Smooth muscle cell (in vitro differentiated cells): ENCODE measurements around the gene NGF. TPM values are rescaled to one million over a fixed set of nuclear protein-coding genes. Genes with fewer than 3 reads are reported as not detected.

Experiments
- DNase-seq: peaks from one replicate; lab custom pipeline; 2025; ENCODE audit not compliant: unreplicated experiment; lab: John Stamatoyannopoulos, UW
- H2AFZ ChIP-seq: fragments of 200-600 bp; sonication (generic); 2 replicates; pipeline ENCODE4 v1.6.0; 2016; ENCODE audit warnings: antibody characterized with exemption, low read depth, mild to moderate bottlenecking
- H3F3A ChIP-seq: fragments of 200-600 bp; sonication (generic); 2 replicates; pipeline ENCODE4 v1.6.0; 2017; ENCODE audit warnings: antibody characterized with exemption, low read depth
- H3K27ac ChIP-seq: fragments of 200-600 bp; sonication (generic); 2 replicates; pipeline ENCODE4 v1.5.1; 2016; ENCODE audit warnings: low read depth, mild to moderate bottlenecking
- H3K27me3 ChIP-seq: fragments of 200-600 bp; sonication (generic); 2 replicates; pipeline ENCODE4 v1.6.1; 2016; ENCODE audit warnings: low read depth, mild to moderate bottlenecking
- H3K36me3 ChIP-seq: fragments of 200-600 bp; sonication (generic); 2 replicates; pipeline ENCODE4 v1.5.1; 2016; ENCODE audit warnings: low read depth
- H3K4me1 ChIP-seq: fragments of 200-600 bp; sonication (generic); 2 replicates; pipeline ENCODE4 v1.5.1; 2016; ENCODE audit warnings: low read depth
- H3K4me2 ChIP-seq: fragments of 200-600 bp; sonication (generic); 2 replicates; pipeline ENCODE4 v1.6.0; 2016; ENCODE audit warnings: mild to moderate bottlenecking
- H3K4me3 ChIP-seq: fragments of 200-600 bp; sonication (generic); 2 replicates; pipeline ENCODE4 v1.5.1; 2016; ENCODE audit warnings: mild to moderate bottlenecking
- H3K79me2 ChIP-seq: fragments of 200-600 bp; sonication (generic); 2 replicates; pipeline ENCODE4 v1.6.0; 2016; ENCODE audit warnings: low read depth, mild to moderate bottlenecking
- H3K9ac ChIP-seq: fragments of 200-600 bp; sonication (generic); 2 replicates; pipeline ENCODE4 v1.6.0; 2016; ENCODE audit warnings: low read depth
- H3K9me3 ChIP-seq: fragments of 200-600 bp; sonication (generic); replicated peaks from 2 replicates; pipeline ENCODE4 v1.5.1; 2016; ENCODE audit warnings: low read depth
- H4K20me1 ChIP-seq: fragments of 200-600 bp; sonication (generic); 2 replicates; pipeline ENCODE4 v1.6.0; 2016; ENCODE audit warnings: low read depth
- CTCF ChIP-seq: fragments of 200-600 bp; sonication (generic); IDR thresholded peaks from 2 replicates; pipeline ENCODE4 v1.5.1; 2017; ENCODE audit warnings: borderline replicate concordance, mild to moderate bottlenecking, antibody characterized with exemption; ENCODE audit not compliant: insufficient read depth, poor library complexity, severe bottlenecking
- WGBS: methylation state at CpG from one replicate; pipeline ENCODE4 v1.1.7; 2016; ENCODE audit warnings: low lambda C conversion rate; 5-methylcytosine and 5-hydroxymethylcytosine counted together
- polyA plus RNA-seq: library from polyadenylated mRNA; unstranded; fragments of >200 nt; fragmentation: Nextera tagmentation; extraction: Ambion mirVana; gene quantifications from 2 replicates; pipeline ENCODE4 v1.2.1, GENCODE V29; 2016
- total RNA-seq: library from RNA; depleted of rRNA; stranded (reverse); fragments of >200 nt; gene quantifications from 2 replicates; pipeline ENCODE4 v1.2.3, GENCODE V29; 2014

Gene NGF
- total and polyA plus RNA-seq, 2 experiments from 2014 or later, result 0.18 to 1.8 TPM

GRCh38 chr1:115320377-115320776 is 17.7 kb downstream of the NGF start:
- no peaks in the 10 kb centered on the region for H3K36me3 ChIP-seq
- H3K9ac ChIP-seq, result no peak overlapping the region
- no peaks in the 10 kb centered on the region for H3K79me2 ChIP-seq
- no peaks in the 10 kb centered on the region for H4K20me1 ChIP-seq
- no peaks in the 10 kb centered on the region for H3K9me3 ChIP-seq
- H3K4me1 ChIP-seq, result no peaks in the 10 kb centered on the region
- no peak overlapping the region for H3K4me3 ChIP-seq
- H3K4me2 ChIP-seq, result no peak overlapping the region
- DNase-seq, result no peak
- no peak for TF ChIP-seq CTCF
- no peaks in the 10 kb centered on the region for H3K27me3 ChIP-seq
- no peaks in the 10 kb centered on the region for H3F3A ChIP-seq
- no peak overlapping the region for H2AFZ ChIP-seq
- 90% methylated on average over 6 of the region's 6 CpGs for WGBS
- H3K27ac ChIP-seq, result no peak overlapping the region

GRCh38 chr1:115319706-115320105 is 18.3 kb downstream of the NGF start:
- H3K9me3 ChIP-seq, result no peaks in the 10 kb centered on the region
- no peaks in the 10 kb centered on the region for H3K4me1 ChIP-seq
- H3K79me2 ChIP-seq, result no peaks in the 10 kb centered on the region
- no peaks in the 10 kb centered on the region for H4K20me1 ChIP-seq
- H3K36me3 ChIP-seq, result no peaks in the 10 kb centered on the region
- 55% methylated on average over 5 of the region's 5 CpGs for WGBS
- H3K9ac ChIP-seq, result no peak overlapping the region
- H3F3A ChIP-seq, result no peaks in the 10 kb centered on the region
- H3K4me2 ChIP-seq, result no peak overlapping the region
- H2AFZ ChIP-seq, result no peak overlapping the region
- no peaks in the 10 kb centered on the region for H3K27me3 ChIP-seq
- DNase-seq, result no peak
- H3K27ac ChIP-seq, result no peak overlapping the region
- TF ChIP-seq CTCF, result no peak
- no peak overlapping the region for H3K4me3 ChIP-seq

- WGBS, result 73% methylated on average over 11 of the region's 11 CpGs
- Histone ChIP-seq H3K4me1 (no peaks in the 10 kb centered on the region), H3K9ac (no peak overlapping the region), H3K27me3 (no peaks in the 10 kb centered on the region), H3K9me3 (no peaks in the 10 kb centered on the region), H2AFZ (no peak overlapping the region), H4K20me1 (no peaks in the 10 kb centered on the region), H3K27ac (no peak overlapping the region), H3F3A (no peaks in the 10 kb centered on the region), H3K79me2 (no peaks in the 10 kb centered on the region), H3K4me2 (no peak overlapping the region), H3K4me3 (no peak overlapping the region), H3K36me3 (no peaks in the 10 kb centered on the region)
- no peak for DNase-seq
- TF ChIP-seq CTCF, result no peak
Measured at GRCh38 chr1:115317101-115318012, 20.7 kb downstream of the NGF start.
